22Rv1 (cell line): ENCODE data around the gene RBM34.

ENCODE experiments used
- CTCF ChIP-seq: fragments of 450-650 bp; IDR thresholded peaks from 2 replicates; pipeline ENCODE4 v1.5.1; 2017; ENCODE audit warnings: mild to moderate bottlenecking
- ZFX ChIP-seq: fragments of 450-650 bp; IDR thresholded peaks from 2 replicates; pipeline ENCODE4 v1.6.1; 2017; ENCODE audit warnings: antibody characterized with exemption, borderline replicate concordance

GRCh38 chr1:235100194-235100772, 60.8 kb downstream of the RBM34 start:
- TF ChIP-seq CTCF (no peak), ZFX (no peak)
